ENCODE results near the gene RBM47.
"Not testable (repeated sequence)": the region's sequence is repeated elsewhere in the genome, so short reads cannot be mapped to it uniquely, and the experiment has no call there.

The RBM47 gene

DNA sequence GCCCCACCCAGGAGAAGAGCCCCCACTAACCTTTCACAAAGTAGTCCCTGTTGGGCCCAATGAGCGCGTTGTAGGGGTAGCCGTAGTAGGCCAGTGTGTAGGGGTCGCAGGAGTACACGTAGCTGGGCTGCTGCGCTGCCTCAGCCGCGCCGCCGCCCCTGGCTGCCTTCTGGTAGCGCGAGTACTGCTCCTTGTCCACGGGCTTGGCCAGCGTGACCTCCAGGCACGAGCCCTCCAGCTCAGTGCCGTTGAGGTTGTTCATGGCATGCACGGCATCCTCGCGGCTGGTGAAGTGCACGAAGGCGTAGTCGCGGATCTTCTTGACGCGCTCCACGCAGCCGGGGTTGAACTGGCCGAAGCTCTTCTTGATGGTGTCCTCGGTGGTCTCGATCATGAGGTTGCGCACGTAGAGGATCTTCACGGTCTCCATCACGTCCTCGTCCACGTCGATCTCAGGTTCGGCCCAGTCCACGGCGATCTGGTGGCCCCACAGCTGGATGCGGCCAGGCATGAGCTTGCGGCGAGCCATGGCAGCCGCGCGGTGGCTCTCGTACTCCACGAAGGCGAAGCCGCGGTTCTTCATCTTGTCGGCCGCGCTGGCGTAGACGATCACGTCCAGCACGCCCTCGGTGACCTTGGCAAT, 191.8 kb downstream of the RBM47 start:
- no peak for DNase-seq (ENCODE audit: extremely low read depth, low read depth)
- H3K4me3 ChIP-seq (replicated peaks; ENCODE audit: low read depth, low read length), result no peak overlapping the region
- no peak for TF ChIP-seq CTCF (IDR thresholded peaks at IDR 0.05; ENCODE audit: low read depth, low read length, missing control alignments)

DNA sequence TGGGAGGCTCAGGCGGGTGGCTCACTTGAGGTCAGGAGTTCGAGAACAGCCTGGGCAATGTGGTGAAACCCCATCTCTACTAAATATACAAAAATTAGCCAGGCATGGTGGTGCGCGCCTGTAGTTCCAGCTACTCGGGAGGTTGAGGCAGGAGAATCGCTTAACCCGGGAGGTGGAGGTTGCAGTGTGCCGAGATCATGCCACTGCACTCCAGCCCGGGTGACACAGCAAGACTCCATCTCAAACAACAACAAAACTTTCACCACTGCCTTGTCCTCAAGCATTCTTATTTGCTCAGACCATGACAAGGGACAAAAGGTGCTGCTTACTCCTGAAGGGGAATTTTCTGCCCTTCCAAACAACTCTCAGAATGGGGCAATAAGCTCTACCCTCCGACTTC, 194.4 kb downstream of the RBM47 start:
- DNase-seq (ENCODE audit: extremely low read depth, low read depth); H3K4me3 ChIP-seq (replicated peaks; ENCODE audit: low read depth, low read length): not testable (repeated sequence)

DNA sequence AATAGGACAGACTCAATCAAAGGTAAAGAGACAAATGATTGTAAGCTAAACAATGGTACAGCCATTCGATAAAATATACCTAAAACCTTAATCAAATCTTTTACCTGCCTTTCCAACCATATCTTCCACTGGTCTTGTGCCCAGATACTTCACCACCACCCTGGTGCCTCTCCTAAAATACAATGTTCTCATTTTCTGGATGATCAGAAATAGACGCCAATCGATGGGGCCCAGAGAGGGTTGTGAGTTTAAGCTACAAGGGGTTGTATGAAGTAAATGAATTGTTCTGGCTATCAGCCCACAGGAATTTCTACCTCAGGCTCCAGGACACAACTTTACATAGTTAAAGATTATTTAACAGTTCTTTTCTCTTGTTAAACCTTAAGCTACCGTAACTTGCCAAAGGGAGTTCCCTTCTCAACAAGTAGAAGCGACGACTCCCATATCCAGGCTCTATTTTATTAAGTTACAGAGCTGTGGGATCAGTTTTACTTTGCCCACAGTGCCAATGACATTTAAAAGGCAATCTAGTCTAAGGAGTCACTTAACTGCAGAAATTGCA, 195.5 kb downstream of the RBM47 start:
- no peak for TF ChIP-seq CTCF (IDR thresholded peaks at IDR 0.05; ENCODE audit: low read depth, low read length, missing control alignments)
- DNase-seq (ENCODE audit: extremely low read depth, low read depth), result no peak
- no peak overlapping the region for H3K4me3 ChIP-seq (replicated peaks; ENCODE audit: low read depth, low read length)

DNA sequence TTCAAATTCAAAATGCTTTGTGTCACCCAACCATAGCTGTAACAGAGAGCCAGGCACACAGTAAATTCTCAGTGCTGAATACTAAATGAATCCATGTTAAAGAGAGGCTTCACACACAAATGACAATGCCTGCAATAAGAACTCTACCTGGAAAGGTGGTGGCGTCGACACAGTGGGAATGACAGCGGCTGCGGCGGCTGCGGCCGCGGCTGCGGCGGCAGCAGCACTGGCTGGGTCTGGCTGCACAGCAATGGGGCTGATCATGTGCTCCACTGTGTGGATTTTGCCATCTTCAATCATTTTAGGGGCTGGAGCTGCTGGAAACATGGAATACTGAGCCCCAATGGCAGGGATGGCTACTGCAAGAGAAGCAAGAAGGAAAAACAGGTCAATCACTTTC, 197.2 kb downstream of the RBM47 start:
- DNase-seq (ENCODE audit: extremely low read depth, low read depth), result no peak
- TF ChIP-seq CTCF (IDR thresholded peaks at IDR 0.05; ENCODE audit: low read depth, low read length, missing control alignments), result no peak
- no peak overlapping the region for H3K4me3 ChIP-seq (replicated peaks; ENCODE audit: low read depth, low read length)

DNA sequence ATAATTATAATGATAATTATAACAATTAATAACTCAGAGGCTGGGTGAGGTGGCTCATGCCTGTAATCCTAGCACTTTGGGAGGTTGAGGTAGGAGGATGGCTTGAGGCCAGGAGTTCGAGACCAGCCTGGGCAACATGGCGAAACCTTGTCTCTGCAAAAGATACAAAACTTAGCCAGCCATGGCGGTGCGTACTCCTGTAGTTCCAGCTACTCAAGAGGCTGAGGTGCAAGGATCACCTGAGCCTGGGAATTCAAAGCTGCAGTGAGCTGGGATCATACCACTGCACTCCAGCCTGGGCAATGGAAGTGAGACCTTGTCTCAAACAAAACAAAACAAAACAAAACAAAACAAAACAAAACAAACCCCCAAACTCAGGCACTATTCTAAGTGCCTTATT, 201.8 kb downstream of the RBM47 start:
- not testable (repeated sequence) for DNase-seq (ENCODE audit: extremely low read depth, low read depth); H3K4me3 ChIP-seq (replicated peaks; ENCODE audit: low read depth, low read length)

GRCh38 chr4:40427128-40427527, 202.5 kb downstream of the RBM47 start:
- no peak for DNase-seq (ENCODE audit: extremely low read depth, low read depth)
- no peak overlapping the region for H3K4me3 ChIP-seq (replicated peaks; ENCODE audit: low read depth, low read length)
- no peak for TF ChIP-seq CTCF (IDR thresholded peaks at IDR 0.05; ENCODE audit: low read depth, low read length, missing control alignments)

- TF ChIP-seq CTCF (IDR thresholded peaks at IDR 0.05; ENCODE audit: low read depth, low read length, missing control alignments), result no peak
- H3K4me3 ChIP-seq (replicated peaks; ENCODE audit: low read depth, low read length), result no peak overlapping the region
- no peak for DNase-seq (ENCODE audit: extremely low read depth, low read depth)
Measured at GRCh38 chr4:40425799-40426574, 203.7 kb downstream of the RBM47 start.

Measured in HFF-Myc (cell line).